ENCODE measurements around the gene SP110. TPM values are rescaled to one million over a fixed set of nuclear protein-coding genes. Genes with fewer than 3 reads are reported as not detected.

SP110 gene
- total and polyA plus RNA-seq, 2 of the 8 experiments (the other 6 are each of a cell fraction or from before 2014, with no cell fraction given), result 3.1 to 7.1 TPM

GRCh38 chr2:230124757-230125431 is 94.9 kb downstream of the SP110 start:
- no peaks in the 10 kb centered on the region for H3K79me1 ChIP-seq (ENCODE audit: low read depth, low read length)
- H3K23me2 ChIP-seq (ENCODE audit: low read depth, low read length), result no peaks in the 10 kb centered on the region
- H3K14ac ChIP-seq (ENCODE audit: insufficient read length), result no peak overlapping the region
- no peak overlapping the region for H3K4me2 ChIP-seq (ENCODE audit: insufficient read depth in 1 of 2, low read depth in 2 of 2, low read length in 2 of 2)
- H3K9ac ChIP-seq (replicated peaks in 1 of 4; ENCODE audit: extremely low read depth in 1 of 4, low read depth in 3 of 4, low read length in 3 of 4), result no peak overlapping the region
- WGBS, 2 experiments (ENCODE audit: extremely low coverage in 1 of 2, insufficient coverage in 1 of 2, insufficient read length in 1 of 2, insufficient replicate concordance in 2 of 2, low coverage in 1 of 2, low lambda C conversion rate in 2 of 2, missing lambda C conversion rate in 1 of 2), result 90% methylated on average over 11 of the region's 11 CpGs; no CpG with 5 or more reads in 1 of the 2 experiments
- H4K5ac ChIP-seq (ENCODE audit: insufficient read length, low read depth, low read length), result no peak overlapping the region
- H2BK15ac ChIP-seq (ENCODE audit: low read length), result no peak overlapping the region
- no peak overlapping the region for H3K56ac ChIP-seq (replicated peaks; ENCODE audit: insufficient read length, low read depth, low read length)
- no peak for DNase-seq (ENCODE audit: low read depth in 1 of 2, low spot score in 2 of 2)
- no peak overlapping the region for H3K4me3 ChIP-seq (ENCODE audit: extremely low read depth in 1 of 4, insufficient read depth in 2 of 4, low read depth in 3 of 4, low read length in 4 of 4)
- no peak overlapping the region for H4K8ac ChIP-seq (ENCODE audit: extremely low read depth, insufficient read depth, low read length)
- FAIRE-seq, result no peak
- ChIA-PET POLR2A (ENCODE audit: partially characterized antibody) (no interaction called here), CTCF (ENCODE audit: partially characterized antibody) (no interaction called here)
- H2BK12ac ChIP-seq (ENCODE audit: low read depth, low read length), result no peak overlapping the region
- no peak overlapping the region for H2BK20ac ChIP-seq (ENCODE audit: low read length)
- H4K20me1 ChIP-seq (replicated peaks in 1 of 2; ENCODE audit: control insufficient read depth in 1 of 2, insufficient read depth in 2 of 2, low read length in 2 of 2), result no peaks in the 10 kb centered on the region
- no peak overlapping the region for H3K27ac ChIP-seq (ENCODE audit: low read depth, low read length)
- H2AFZ ChIP-seq (ENCODE audit: low read length), result no peak overlapping the region
- H2BK120ac ChIP-seq (replicated peaks; ENCODE audit: low read depth, low read length), result no peak overlapping the region
- H3K27me3 ChIP-seq (replicated peaks in 1 of 4; ENCODE audit: control insufficient read depth in 3 of 4, extremely low read depth in 1 of 4, insufficient read depth in 3 of 4, low read length in 3 of 4), result no peaks in the 10 kb centered on the region
- no peak overlapping the region for H4K91ac ChIP-seq (replicated peaks; ENCODE audit: insufficient read length, low read length)
- no peaks in the 10 kb centered on the region for H3K36me3 ChIP-seq (ENCODE audit: control insufficient read depth in 2 of 4, insufficient read depth in 4 of 4, low read length in 3 of 4)
- H3K18ac ChIP-seq (ENCODE audit: extremely low read depth, low read length), result no peak overlapping the region
- H2AK5ac ChIP-seq (ENCODE audit: low read depth, low read length), result no peak overlapping the region
- no peaks in the 10 kb centered on the region for H3K4me1 ChIP-seq (replicated peaks in 1 of 4; ENCODE audit: control insufficient read depth in 3 of 4, insufficient read depth in 4 of 4, low read length in 3 of 4)
- no peak overlapping the region for H2BK5ac ChIP-seq (ENCODE audit: low read depth, low read length)
- 0 out of 4 replicates have a peak, but pooled peaks cover 0 to 5% of the 10 kb centered on the region in 2 experiments for H3K9me3 ChIP-seq (ENCODE audit: insufficient read depth in 2 of 2, low read depth in 1 of 2, low read length in 1 of 2)
- no peak overlapping the region for H3K4ac ChIP-seq (replicated peaks; ENCODE audit: insufficient read length, low read depth, low read length)
- H3K23ac ChIP-seq (ENCODE audit: insufficient read length), result no peak overlapping the region
- H3K79me2 ChIP-seq (ENCODE audit: control insufficient read depth in 1 of 2, insufficient read depth in 2 of 2, low read length in 2 of 2), result no peaks in the 10 kb centered on the region
- no peak for TF ChIP-seq CEBPB (IDR thresholded peaks at IDR 0.05; ENCODE audit: low read depth, low read length)
- TF ChIP-seq SUZ12 (IDR thresholded peaks at IDR 0.05; ENCODE audit: low read length), result no peak
- TF ChIP-seq YY1 (IDR thresholded peaks at IDR 0.05; ENCODE audit: low read depth, low read length), result no peak
- TF ChIP-seq SRF (IDR thresholded peaks at IDR 0.05; ENCODE audit: low read depth, low read length), result no peak
- TF ChIP-seq JUND (IDR thresholded peaks at IDR 0.05; ENCODE audit: low read length), result no peak
- TF ChIP-seq SP4 (IDR thresholded peaks at IDR 0.05; ENCODE audit: low read length), result no peak
- TF ChIP-seq MAFK (IDR thresholded peaks at IDR 0.05; ENCODE audit: low read depth, low read length), result no peak
- no peak for TF ChIP-seq SP2 (IDR thresholded peaks at IDR 0.05; ENCODE audit: low read length)
- TF ChIP-seq CREB1 (IDR thresholded peaks at IDR 0.05), result no peak
- TF ChIP-seq MAX (IDR thresholded peaks at IDR 0.05), result no peak
- no peak for TF ChIP-seq USF2 (IDR thresholded peaks at IDR 0.05; ENCODE audit: low read length)
